GM12891 (cell line): Measurements from ENCODE around the gene COL4A2.

ENCODE experiments used
- PAX5 ChIP-seq: IDR thresholded peaks from 2 replicates; pipeline ENCODE4 v1.6.1; 2011; ENCODE audit warnings: low read length, moderate library complexity, mild to moderate bottlenecking; ENCODE audit not compliant: insufficient read depth, severe bottlenecking
- POLR2A ChIP-seq: IDR thresholded peaks from 2 replicates; pipeline ENCODE4 v1.6.1; 2011; ENCODE audit warnings: low read depth, low read length, control low read depth
- POLR2AphosphoS5 ChIP-seq: IDR thresholded peaks from 2 replicates; pipeline ENCODE4 v1.6.1; 2011; ENCODE audit warnings: low read depth, low read length, control low read depth
- POU2F2 ChIP-seq: IDR thresholded peaks from 2 replicates; pipeline ENCODE4 v1.6.1; 2011; ENCODE audit warnings: low read depth, mild to moderate bottlenecking, control low read depth, low read length, moderate library complexity
- SPI1 ChIP-seq: IDR thresholded peaks from 2 replicates; pipeline ENCODE4 v1.6.1; 2011; ENCODE audit warnings: low read depth, low read length, control low read depth
- TAF1 ChIP-seq: IDR thresholded peaks from 2 replicates; pipeline ENCODE4 v1.6.1; 2011; ENCODE audit warnings: low read depth, low read length, control low read depth

DNA sequence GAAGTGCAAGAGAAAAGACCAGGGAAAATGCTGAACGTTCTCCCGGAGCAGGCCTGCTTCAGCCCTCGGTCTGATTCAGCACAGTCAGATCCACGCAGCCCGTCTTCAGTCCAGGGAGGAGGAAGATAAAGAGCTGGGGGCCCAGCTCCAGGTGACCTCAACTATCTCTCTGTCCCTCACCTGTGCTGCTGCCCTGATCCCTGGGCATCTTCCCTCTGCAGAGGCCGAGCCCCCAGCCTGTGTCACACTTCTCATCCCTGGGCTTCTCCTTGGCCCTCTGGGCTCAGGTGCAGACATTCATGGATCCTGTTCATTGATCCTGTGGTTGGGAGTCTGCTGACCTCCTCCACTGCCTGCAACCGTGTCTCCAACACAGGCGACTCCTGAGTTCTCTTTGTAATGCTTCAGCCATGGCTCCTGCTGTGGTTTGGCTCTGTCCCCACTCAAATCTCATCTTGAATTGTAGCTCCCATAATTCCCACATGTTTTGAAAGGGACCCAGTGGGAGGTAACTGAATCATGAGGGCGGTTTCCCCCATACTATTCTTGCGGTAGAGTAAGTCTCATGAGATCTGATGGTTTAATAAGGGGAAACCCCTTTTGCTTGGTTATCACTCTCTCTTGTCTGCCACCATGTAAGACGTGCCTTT is 27.9 kb downstream of the COL4A2 start:
- TF ChIP-seq POLR2A (no peak), POLR2AphosphoS5 (no peak), TAF1 (no peak), SPI1 (no peak), POU2F2 (no peak), PAX5 (no peak)
